ENCODE measurements around the gene GLIS2. TPM values are rescaled to one million over a fixed set of nuclear protein-coding genes. Genes with fewer than 3 reads are reported as not detected.

The GLIS2 gene
- total and polyA plus RNA-seq, 10 of the 15 experiments (the other 5 are each of a cell fraction or from before 2014, with no cell fraction given) = 0.03 to 0.64 (median 0.18) TPM; not detected in 4

- intact Hi-C loops (cut with micrococcal nuclease; ENCODE audit: unreplicated experiment) (no loop called here), in situ Hi-C loops (cut with MboI) (no loop called here)
- Histone ChIP-seq H3K9ac (ENCODE audit: control insufficient read depth, insufficient read depth, low read length) (no peak overlapping the region), H3K9me3 (replicated peaks; ENCODE audit: control insufficient read depth, insufficient read depth, low read length) (no peaks in the 10 kb centered on the region), H2AFZ (ENCODE audit: control insufficient read depth, low read depth, low read length) (no peak overlapping the region), H3K79me2 (ENCODE audit: control insufficient read depth, insufficient read depth, low read length) (no peaks in the 10 kb centered on the region), H3K36me3 (ENCODE audit: control insufficient read depth in 2 of 2, insufficient read depth in 2 of 2, low read length in 1 of 2) (no peaks in the 10 kb centered on the region; a peak in 2 of 4 replicates), H4K20me1 (ENCODE audit: control insufficient read depth, insufficient read depth) (no peaks in the 10 kb centered on the region), H3K4me3 (no peak overlapping the region), H3K4me1 (ENCODE audit: control insufficient read depth, insufficient read depth, low read length) (no peaks in the 10 kb centered on the region), H3K27me3 (replicated peaks in 1 of 2; ENCODE audit: control insufficient read depth in 2 of 2, insufficient read depth in 2 of 2, low read length in 1 of 2) (no peaks in the 10 kb centered on the region), H3K4me2 (ENCODE audit: control insufficient read depth, insufficient read depth) (no peak overlapping the region), H3K27ac (ENCODE audit: control insufficient read depth, insufficient read depth) (no peak overlapping the region)
- FAIRE-seq = no peak
- ATAC-seq = no peak
- CTCF ChIA-PET = interaction anchor here (1.3 to 2.2 kb wide), 2 partner anchors 13 to 107 kb away, joined by 4 to 11 read pairs; no protein-coding TSS in a partner anchor
- DNase-seq (ENCODE audit: low read depth, low spot score) = no peak
- WGBS (ENCODE audit: insufficient coverage, insufficient replicate concordance, low lambda C conversion rate, missing lambda C conversion rate) = 69% methylated on average over 6 of the region's 6 CpGs
- no TSS peak for BruUV-seq (replicated peaks)
- SMC1A ChIA-PET (ENCODE audit: uncharacterized antibody, unreplicated experiment) = no interaction called here
- POLR2A ChIA-PET = no interaction called here
- RAD21 ChIA-PET (ENCODE audit: unreplicated experiment) = no interaction called here
- TF ChIP-seq USF1 (IDR thresholded peaks at IDR 0.05; ENCODE audit: borderline replicate concordance, extremely low read length, insufficient read depth, low read depth, low read length) (no peak), GABPA (IDR thresholded peaks at IDR 0.05; ENCODE audit: low read depth) (no peak), ZBTB33 (IDR thresholded peaks at IDR 0.05) (no peak), YBX1 (IDR thresholded peaks at IDR 0.05) (no peak), ZNF274 (IDR thresholded peaks at IDR 0.05; ENCODE audit: insufficient read depth, insufficient read length) (no peak), NFXL1 (IDR thresholded peaks at IDR 0.05; ENCODE audit: borderline replicate concordance) (no peak), REST (IDR thresholded peaks at IDR 0.05; ENCODE audit: low read depth, low read length) (no peak), HSF1 (IDR thresholded peaks at IDR 0.05; ENCODE audit: low read depth, low read length) (no peak), STAT1 (conservative IDR thresholded peaks at IDR 0.05) (no peak), NRF1 (conservative IDR thresholded peaks at IDR 0.05; ENCODE audit: low read depth, low read length) (no peak), FOXK2 (IDR thresholded peaks at IDR 0.05) (no peak), RELA (IDR thresholded peaks at IDR 0.05; ENCODE audit: borderline replicate concordance, partially characterized antibody) (no peak)
These were observed 20.3 kb upstream of the GLIS2 start for GRCh38 chr16:4295581-4295980.
